ENCODE results near the gene REG1A. TPM values are rescaled to one million over a fixed set of nuclear protein-coding genes. Genes with fewer than 3 reads are reported as not detected.

Gene REG1A
- polyA plus RNA-seq, 1 donor (not counting 4 experiments of a cell fraction or from before 2014, with no cell fraction given) = not detected

DNA sequence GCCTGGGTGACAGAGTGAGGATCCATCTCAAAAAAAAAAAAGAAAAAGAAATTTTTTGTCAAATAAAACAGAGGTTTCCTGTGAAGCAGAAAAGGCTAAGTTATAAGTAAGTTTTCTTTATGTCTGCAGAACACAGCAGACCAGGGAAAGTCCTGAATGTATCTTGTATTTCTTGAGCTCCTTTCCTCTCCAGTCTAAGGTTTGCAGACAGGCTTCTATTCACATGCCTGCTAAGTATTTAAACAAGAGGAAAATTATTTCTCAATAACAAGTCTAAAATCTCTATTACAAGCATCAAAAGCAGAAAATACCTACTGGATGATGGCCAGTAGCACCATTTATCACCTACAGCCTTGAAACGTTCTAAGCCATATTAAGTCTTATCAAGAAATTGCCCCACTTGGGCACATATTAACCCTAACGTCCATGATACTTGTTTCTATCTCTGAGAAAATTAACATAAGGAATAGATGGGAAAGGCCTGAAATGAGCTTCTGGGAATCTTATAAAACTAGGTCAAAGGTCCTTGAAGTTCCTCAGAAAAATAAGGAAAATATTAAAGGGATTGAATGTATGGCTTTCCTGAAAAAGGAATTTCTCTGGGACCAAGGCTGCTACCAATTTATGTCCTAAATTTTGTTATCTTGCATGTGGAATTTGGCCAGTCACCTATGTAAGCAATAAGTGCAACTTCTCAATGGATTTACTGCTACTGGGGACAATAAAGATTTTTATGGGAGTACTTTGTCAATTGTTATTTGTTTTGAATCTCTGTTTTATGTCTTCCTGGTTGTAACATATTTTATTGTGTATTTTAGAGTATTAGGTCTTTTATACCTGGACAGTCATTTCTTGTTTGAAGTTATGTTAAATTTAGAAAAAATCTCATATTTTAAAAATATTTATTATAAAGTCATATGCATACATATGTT is 3.0 kb upstream of the REG1A start:
- dilution Hi-C loops (cut with MboI; ENCODE audit: extremely low pct_ligation_motif_present, low sequenced_read_pairs) = no loop called here
- TF ChIP-seq, protein P1, sequence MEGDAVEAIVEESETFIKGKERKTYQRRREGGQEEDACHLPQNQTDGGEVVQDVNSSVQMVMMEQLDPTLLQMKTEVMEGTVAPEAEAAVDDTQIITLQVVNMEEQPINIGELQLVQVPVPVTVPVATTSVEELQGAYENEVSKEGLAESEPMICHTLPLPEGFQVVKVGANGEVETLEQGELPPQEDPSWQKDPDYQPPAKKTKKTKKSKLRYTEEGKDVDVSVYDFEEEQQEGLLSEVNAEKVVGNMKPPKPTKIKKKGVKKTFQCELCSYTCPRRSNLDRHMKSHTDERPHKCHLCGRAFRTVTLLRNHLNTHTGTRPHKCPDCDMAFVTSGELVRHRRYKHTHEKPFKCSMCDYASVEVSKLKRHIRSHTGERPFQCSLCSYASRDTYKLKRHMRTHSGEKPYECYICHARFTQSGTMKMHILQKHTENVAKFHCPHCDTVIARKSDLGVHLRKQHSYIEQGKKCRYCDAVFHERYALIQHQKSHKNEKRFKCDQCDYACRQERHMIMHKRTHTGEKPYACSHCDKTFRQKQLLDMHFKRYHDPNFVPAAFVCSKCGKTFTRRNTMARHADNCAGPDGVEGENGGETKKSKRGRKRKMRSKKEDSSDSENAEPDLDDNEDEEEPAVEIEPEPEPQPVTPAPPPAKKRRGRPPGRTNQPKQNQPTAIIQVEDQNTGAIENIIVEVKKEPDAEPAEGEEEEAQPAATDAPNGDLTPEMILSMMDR (optimal IDR thresholded peaks at IDR 0.05 in 1 of 3, IDR thresholded peaks at IDR 0.05 in 1 of 3, conservative IDR thresholded peaks at IDR 0.05 in 1 of 3; ENCODE audit: extremely low read depth in 1 of 3, insufficient read depth in 2 of 3, low read length in 3 of 3) = no peak
- no peak for TF ChIP-seq EZH2 (IDR thresholded peaks at IDR 0.05; ENCODE audit: low read length)
- Histone ChIP-seq H3K27ac (ENCODE audit: control insufficient read depth, insufficient read depth, low read length) (no peak overlapping the region), H2AFZ (ENCODE audit: control insufficient read depth, low read length) (no peak overlapping the region), H3K36me3 (ENCODE audit: control insufficient read depth in 2 of 2, extremely low read depth in 1 of 2, insufficient read depth in 2 of 2, low read length in 2 of 2) (no peaks in the 10 kb centered on the region), H3K4me1 (ENCODE audit: control insufficient read depth, extremely low read depth, insufficient read depth, low read length) (no peaks in the 10 kb centered on the region), H3K4me3 (ENCODE audit: control insufficient read depth in 2 of 3, extremely low read depth in 1 of 3, insufficient read depth in 2 of 3, low read depth in 1 of 3, low read length in 3 of 3) (no peak overlapping the region), H3K9me1 (ENCODE audit: control insufficient read depth, extremely low read depth, insufficient read depth, low read length) (no peaks in the 10 kb centered on the region), H3K9me3 (ENCODE audit: control insufficient read depth, low read depth, low read length) (no peaks in the 10 kb centered on the region), H4K20me1 (ENCODE audit: control insufficient read depth, extremely low read depth, insufficient read depth, low read length) (no peaks in the 10 kb centered on the region), H3K79me2 (ENCODE audit: control insufficient read depth, insufficient read depth, low read length) (no peaks in the 10 kb centered on the region), H3K9ac (ENCODE audit: control insufficient read depth, extremely low read depth, insufficient read depth, low read length) (no peak overlapping the region), H3K4me2 (ENCODE audit: control insufficient read depth, extremely low read depth, insufficient read depth, low read depth, low read length) (no peak overlapping the region), H3K27me3 (ENCODE audit: control insufficient read depth, extremely low read depth, insufficient read depth, low read length) (no peaks in the 10 kb centered on the region)
- DNase-seq (ENCODE audit: low read depth, low spot score) = no peak
- no peak for FAIRE-seq

DNA sequence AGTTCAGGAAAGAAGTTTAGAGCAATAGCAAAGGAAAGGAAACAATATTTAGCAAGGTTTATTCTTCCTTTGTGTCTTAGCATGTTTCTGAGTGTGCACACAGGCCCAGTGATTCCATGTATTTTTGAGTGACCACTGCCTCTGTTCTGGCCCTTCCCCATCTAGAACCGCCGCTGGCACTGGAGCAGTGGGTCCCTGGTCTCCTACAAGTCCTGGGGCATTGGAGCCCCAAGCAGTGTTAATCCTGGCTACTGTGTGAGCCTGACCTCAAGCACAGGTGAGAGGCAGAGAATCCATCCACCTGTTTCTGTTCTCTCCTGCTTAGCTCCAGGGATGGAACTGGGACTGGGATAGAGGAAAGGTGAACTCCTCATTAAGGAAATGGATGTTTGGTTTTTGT is 2.4 kb downstream of the REG1A start:
- Histone ChIP-seq H2AFZ (ENCODE audit: control insufficient read depth, low read length) (no peak overlapping the region), H3K4me1 (ENCODE audit: control insufficient read depth, extremely low read depth, insufficient read depth, low read length) (no peaks in the 10 kb centered on the region), H3K36me3 (ENCODE audit: control insufficient read depth in 2 of 2, extremely low read depth in 1 of 2, insufficient read depth in 2 of 2, low read length in 2 of 2) (no peaks in the 10 kb centered on the region), H3K9me1 (ENCODE audit: control insufficient read depth, extremely low read depth, insufficient read depth, low read length) (no peaks in the 10 kb centered on the region), H4K20me1 (ENCODE audit: control insufficient read depth, extremely low read depth, insufficient read depth, low read length) (no peaks in the 10 kb centered on the region), H3K4me2 (ENCODE audit: control insufficient read depth, extremely low read depth, insufficient read depth, low read depth, low read length) (no peak overlapping the region), H3K9me3 (ENCODE audit: control insufficient read depth, low read depth, low read length) (no peaks in the 10 kb centered on the region), H3K27ac (ENCODE audit: control insufficient read depth, insufficient read depth, low read length) (no peak overlapping the region), H3K27me3 (ENCODE audit: control insufficient read depth, extremely low read depth, insufficient read depth, low read length) (no peaks in the 10 kb centered on the region), H3K4me3 (ENCODE audit: control insufficient read depth in 2 of 3, extremely low read depth in 1 of 3, insufficient read depth in 2 of 3, low read depth in 1 of 3, low read length in 3 of 3) (no peak overlapping the region), H3K9ac (ENCODE audit: control insufficient read depth, extremely low read depth, insufficient read depth, low read length) (no peak overlapping the region), H3K79me2 (ENCODE audit: control insufficient read depth, insufficient read depth, low read length) (no peaks in the 10 kb centered on the region)
- DNase-seq (ENCODE audit: low read depth, low spot score) (no peak), FAIRE-seq (no peak)
- TF ChIP-seq EZH2 (IDR thresholded peaks at IDR 0.05; ENCODE audit: low read length) = no peak
- TF ChIP-seq, protein P1 (optimal IDR thresholded peaks at IDR 0.05 in 1 of 3, IDR thresholded peaks at IDR 0.05 in 1 of 3, conservative IDR thresholded peaks at IDR 0.05 in 1 of 3; ENCODE audit: extremely low read depth in 1 of 3, insufficient read depth in 2 of 3, low read length in 3 of 3) = no peak
- dilution Hi-C loops (cut with MboI; ENCODE audit: extremely low pct_ligation_motif_present, low sequenced_read_pairs) = no loop called here
